ENCODE measurements around the gene PLCD1. TPM values are rescaled to one million over a fixed set of nuclear protein-coding genes. Genes with fewer than 3 reads are reported as not detected.
A peak's percentile ranks its signal among the peaks of the same experiment; 100 is the strongest.

PLCD1 gene
- total RNA-seq, 4 donors from 2014 or later = 30.2 to 55.4 (median 43.8) TPM

DNA sequence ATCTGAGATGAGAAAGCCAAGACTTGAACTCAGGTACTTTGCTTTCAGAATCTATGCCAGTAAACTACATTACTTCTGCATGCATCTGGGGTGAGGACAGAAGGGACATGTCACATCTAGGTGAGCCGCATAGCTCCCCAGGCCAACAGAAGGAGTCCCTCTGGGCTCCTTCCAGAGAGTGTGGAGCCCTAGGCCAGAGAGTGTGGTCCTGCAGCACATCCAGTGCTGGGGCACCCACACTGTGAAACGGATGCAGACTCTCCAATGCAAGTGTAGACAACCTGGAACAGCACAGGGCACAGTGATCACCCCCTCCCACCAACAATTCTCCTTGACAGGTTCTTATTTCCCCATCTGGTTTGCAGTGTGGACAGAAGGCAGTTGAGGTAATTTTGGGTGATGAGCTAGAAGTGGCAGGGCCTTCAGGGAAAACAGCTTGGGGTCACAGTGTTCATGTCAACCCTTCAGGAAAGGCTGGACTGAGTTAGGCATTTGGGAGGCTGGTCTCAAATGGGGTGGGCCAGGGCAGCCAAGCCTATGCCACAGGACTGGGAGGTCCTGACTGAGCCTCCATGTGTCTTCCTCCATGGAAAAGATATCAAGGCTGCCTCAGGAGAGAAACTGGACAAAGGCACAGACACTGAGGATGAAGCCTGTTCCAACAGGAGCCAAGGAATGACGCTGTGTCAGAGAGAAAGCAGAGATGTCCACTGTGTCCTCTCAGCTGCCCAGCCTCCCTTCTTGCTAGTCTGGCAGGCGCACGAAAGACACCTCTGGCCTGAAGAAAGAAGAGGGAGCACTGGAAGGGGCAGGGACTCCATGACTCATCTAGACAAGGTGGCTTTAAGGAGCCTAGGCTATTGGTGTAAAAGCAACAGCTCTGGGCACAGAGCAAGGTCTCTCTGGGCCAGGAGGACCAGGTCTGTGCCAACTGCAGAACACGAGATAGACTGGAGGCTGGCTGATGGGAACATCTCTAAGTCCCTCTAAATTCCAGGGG lies 1.7 kb downstream of the PLCD1 start:
- TF ChIP-seq POLR2A (IDR thresholded peaks at IDR 0.05) (no peak), CTCF (IDR thresholded peaks at IDR 0.05) (no peak)
- 67 to 71% methylated on average over 6 of the region's 6 CpGs for WGBS, 2 donors
- DNase-seq (ENCODE audit: low spot score in 2 of 2) = peak in 1 of 2 donors; percentile 86
- intact Hi-C loops (cut with DNase I; ENCODE audit: low total_unique reads) = no loop called here
- no peak overlapping the region for H3K4me3 ChIP-seq (ENCODE audit: low read depth, poor library complexity, severe bottlenecking)

- intact Hi-C loops (cut with DNase I; ENCODE audit: low total_unique reads) = no loop called here
- TF ChIP-seq POLR2A (IDR thresholded peaks at IDR 0.05) (no peak), CTCF (IDR thresholded peaks at IDR 0.05) (no peak)
- H3K4me3 ChIP-seq (ENCODE audit: low read depth, poor library complexity, severe bottlenecking) = no peak overlapping the region
- WGBS, 2 donors = 70 to 83% methylated on average over 4 of the region's 4 CpGs
- DNase-seq (ENCODE audit: low spot score in 2 of 2) = no peak
These were observed 2.6 kb downstream of the PLCD1 start for GRCh38 chr3:38026856-38027255.

DNA sequence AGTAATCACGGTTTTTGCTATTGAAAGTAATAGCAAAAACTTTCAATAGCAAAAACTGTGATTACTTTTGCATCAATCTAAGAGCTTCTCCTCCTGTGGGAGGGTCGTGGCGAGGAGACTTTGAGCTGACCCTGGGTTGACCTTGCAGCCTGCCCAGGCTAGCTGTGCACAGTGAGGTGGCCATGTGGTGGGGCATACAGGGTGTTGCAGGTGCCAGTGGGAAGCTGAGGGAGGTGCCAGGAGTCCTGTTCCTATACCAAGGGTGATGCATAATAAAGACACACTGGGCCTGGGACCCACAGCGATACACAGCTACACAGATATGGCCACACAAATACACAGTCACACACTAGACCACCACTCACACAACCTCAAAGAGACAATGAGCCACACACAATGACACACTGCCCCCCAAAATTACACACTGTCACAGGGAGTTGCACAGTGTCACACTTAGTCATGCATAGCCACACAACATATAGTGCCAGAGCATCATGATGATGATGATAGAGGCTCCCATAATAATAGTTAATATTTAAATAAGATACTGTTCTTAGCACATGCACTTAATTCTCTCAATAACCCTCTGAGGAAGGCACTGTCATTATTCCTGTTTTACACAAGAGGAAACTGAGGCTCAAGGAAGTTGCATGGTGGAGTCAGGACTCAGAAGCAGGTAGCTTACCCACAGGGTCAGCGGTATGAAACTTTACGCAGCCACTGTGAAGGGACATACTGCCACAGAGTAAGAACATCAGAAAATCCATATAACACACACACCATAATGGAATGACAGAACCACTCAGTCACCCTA lies 6.3 kb downstream of the PLCD1 start:
- peak in 1 of 2 donors; percentile 79 for DNase-seq (ENCODE audit: low spot score in 2 of 2)
- 76 to 77% methylated on average over 6 of the region's 6 CpGs for WGBS, 2 donors
- H3K4me3 ChIP-seq (ENCODE audit: low read depth, poor library complexity, severe bottlenecking) = no peak overlapping the region
- intact Hi-C loops (cut with DNase I; ENCODE audit: low total_unique reads) = no loop called here
- TF ChIP-seq CTCF (IDR thresholded peaks at IDR 0.05) = no peak

- TF ChIP-seq CTCF (IDR thresholded peaks at IDR 0.05) (no peak), POLR2A (IDR thresholded peaks at IDR 0.05) (no peak)
- 50 to 78% methylated on average over 3 of the region's 3 CpGs for WGBS, 2 donors
- H3K4me3 ChIP-seq (ENCODE audit: low read depth, poor library complexity, severe bottlenecking) = no peak overlapping the region
- no peak for DNase-seq (ENCODE audit: low spot score in 2 of 2)
- intact Hi-C loops (cut with DNase I; ENCODE audit: low total_unique reads) = no loop called here
These were observed 7.1 kb downstream of the PLCD1 start for GRCh38 chr3:38022301-38022700.

DNA sequence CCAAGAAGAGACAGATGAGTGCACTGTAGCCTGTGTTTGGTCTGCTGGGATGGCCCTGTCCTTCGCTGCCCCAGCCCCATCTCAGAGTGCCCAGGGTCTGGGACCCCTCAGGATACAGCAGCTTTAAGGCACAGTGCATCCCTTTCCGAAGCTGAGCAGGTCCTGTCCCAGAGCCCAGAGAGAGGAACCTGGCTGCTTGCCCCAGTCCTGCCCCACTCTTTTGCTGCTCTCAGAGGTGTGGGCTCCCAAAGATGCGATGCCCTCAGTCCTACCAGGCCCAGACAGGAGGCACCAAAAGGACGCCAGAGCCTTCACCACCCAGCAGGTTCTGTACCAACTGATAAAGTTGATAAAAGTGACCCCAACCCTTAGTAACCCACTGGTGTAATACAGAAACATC lies 8.2 kb downstream of the PLCD1 start:
- WGBS, 2 donors = 90 to 100% methylated on average over 4 of the region's 4 CpGs
- TF ChIP-seq CTCF (IDR thresholded peaks at IDR 0.05) = no peak
- intact Hi-C loops (cut with DNase I; ENCODE audit: low total_unique reads) = no loop called here
- DNase-seq (ENCODE audit: low spot score in 2 of 2) = no peak
- H3K4me3 ChIP-seq (ENCODE audit: low read depth, poor library complexity, severe bottlenecking) = no peak overlapping the region
